Renal pelvis (tissue), 4 donors: ENCODE data around the gene PDS5B. TPM values are rescaled to one million over a fixed set of nuclear protein-coding genes. Genes with fewer than 3 reads are reported as not detected.
"Not testable (repeated sequence)": the region's sequence is repeated elsewhere in the genome, so short reads cannot be mapped to it uniquely, and the experiment has no call there.

ENCODE experiments used
- DNase-seq: peaks from one replicate; pipeline ENCODE4 v3.0.0-alpha.2; 2013
- polyA plus RNA-seq, 3 donors: library from polyadenylated mRNA; unstranded; fragments of 120-200 nt; gene quantifications; one replicate each; pipeline ENCODE4 v1.2.1, GENCODE V29; 2013; ENCODE audit not compliant: insufficient read length in 3 of 3

The PDS5B gene
- polyA plus RNA-seq, 3 donors: 64.3 to 71.9 (median 69.1) TPM

GRCh38 chr13:32726374-32727037 is 140.3 kb downstream of the PDS5B start:
- DNase-seq: no peak

- no peak for DNase-seq
Measured at GRCh38 chr13:32728327-32728726, 142.1 kb downstream of the PDS5B start.

GRCh38 chr13:32729097-32729496 is 142.8 kb downstream of the PDS5B start:
- not testable (repeated sequence) for DNase-seq

GRCh38 chr13:32731074-32731473 is 144.8 kb downstream of the PDS5B start:
- no peak for DNase-seq

- DNase-seq: no peak
Measured at GRCh38 chr13:32731576-32731975, 145.3 kb downstream of the PDS5B start.

GRCh38 chr13:32733690-32734089 is 147.4 kb downstream of the PDS5B start:
- no peak for DNase-seq

GRCh38 chr13:32734511-32734910 is 148.3 kb downstream of the PDS5B start:
- no peak for DNase-seq

- DNase-seq: no peak
Measured at GRCh38 chr13:32735859-32736258, 149.6 kb downstream of the PDS5B start.

- no peak for DNase-seq
Measured at GRCh38 chr13:32736648-32737047, 150.4 kb downstream of the PDS5B start.

GRCh38 chr13:32737111-32737571 is 150.9 kb downstream of the PDS5B start:
- DNase-seq: no peak

- DNase-seq: no peak
Measured at GRCh38 chr13:32737679-32738078, 151.4 kb downstream of the PDS5B start.

GRCh38 chr13:32745509-32745908 is 159.3 kb downstream of the PDS5B start:
- DNase-seq: no peak

GRCh38 chr13:32746474-32746873 is 160.2 kb downstream of the PDS5B start:
- DNase-seq: no peak

- no peak for DNase-seq
Measured at GRCh38 chr13:32748305-32748704, 162.1 kb downstream of the PDS5B start.

GRCh38 chr13:32751340-32751739 is 165.1 kb downstream of the PDS5B start:
- DNase-seq: no peak

- no peak for DNase-seq
Measured at GRCh38 chr13:32752311-32752710, 166.1 kb downstream of the PDS5B start.

- no peak for DNase-seq
Measured at GRCh38 chr13:32752997-32753606, 166.8 kb downstream of the PDS5B start.

- no peak for DNase-seq
Measured at GRCh38 chr13:32754179-32754578, 167.9 kb downstream of the PDS5B start.

- DNase-seq: no peak
Measured at GRCh38 chr13:32759152-32759551, 172.9 kb downstream of the PDS5B start.

- no peak for DNase-seq
Measured at GRCh38 chr13:32761472-32761871, 175.2 kb downstream of the PDS5B start.

GRCh38 chr13:32779119-32779518 is 192.9 kb downstream of the PDS5B start:
- no peak for DNase-seq

- DNase-seq: no peak
Measured at GRCh38 chr13:32781906-32782305, 195.7 kb downstream of the PDS5B start.

GRCh38 chr13:32783067-32783466 is 196.8 kb downstream of the PDS5B start:
- DNase-seq: no peak

GRCh38 chr13:32790731-32791130 is 204.5 kb downstream of the PDS5B start:
- DNase-seq: no peak
